GM08714 (cell line): ENCODE data around the gene MAPK13.
"Not testable (repeated sequence)": the region's sequence is repeated elsewhere in the genome, so short reads cannot be mapped to it uniquely, and the experiment has no call there.

ENCODE experiments used
- H3K4me3 ChIP-seq: fragments of 200-500 bp; sonication (Bioruptor generic); 2 replicates; pipeline ENCODE4 v1.5.1; 2014; ENCODE audit warnings: mild to moderate bottlenecking, low read length, inconsistent platforms
- ZNF274 ChIP-seq: IDR thresholded peaks from 2 replicates; pipeline ENCODE4 v1.6.1; 2012; ENCODE audit warnings: mild to moderate bottlenecking, low read depth, low read length

Gene MAPK13

GRCh38 chr6:36120539-36120938 is 9.8 kb upstream of the MAPK13 start:
- H3K4me3 ChIP-seq, result no peak overlapping the region
- TF ChIP-seq ZNF274, result no peak

DNA sequence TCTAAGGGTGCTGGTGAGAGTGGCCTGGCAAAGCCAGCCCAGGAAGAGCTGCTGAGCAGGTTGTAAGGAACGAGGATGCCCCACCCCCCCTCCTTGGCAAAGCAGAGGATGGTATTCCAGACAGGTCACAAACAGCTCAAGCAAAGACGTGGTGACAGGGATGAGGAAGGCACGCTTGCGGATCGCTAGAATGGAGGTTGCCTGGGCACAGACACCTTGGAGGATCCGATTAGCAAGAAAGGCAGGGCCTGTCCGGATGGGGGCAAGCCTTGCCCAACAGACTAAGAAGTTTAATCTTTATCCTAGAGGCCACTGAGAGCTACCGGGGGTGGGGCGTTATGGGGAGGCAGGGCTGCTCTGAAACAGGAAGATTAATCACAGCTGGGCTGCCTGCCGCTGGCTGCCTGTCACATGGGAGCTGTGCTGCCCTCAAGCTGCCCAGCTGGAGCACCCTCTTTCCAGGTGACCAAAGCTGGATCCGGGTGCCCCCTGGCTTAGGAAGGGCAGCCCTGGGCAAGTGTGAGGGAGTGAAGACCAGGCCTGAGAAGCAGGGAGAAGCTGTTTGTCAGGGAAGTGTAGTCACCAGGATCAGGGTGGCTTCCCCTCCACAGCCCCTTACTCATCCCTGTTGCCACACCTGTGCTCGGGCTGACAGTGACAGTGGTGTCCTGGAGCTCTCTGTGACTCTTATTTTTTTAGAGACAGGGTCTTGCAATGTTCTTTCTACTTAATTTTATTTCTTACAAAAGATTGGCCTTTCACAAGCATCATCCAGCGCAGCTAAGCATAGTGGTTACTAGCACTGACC is 9.1 kb upstream of the MAPK13 start:
- no peak overlapping the region for H3K4me3 ChIP-seq

DNA sequence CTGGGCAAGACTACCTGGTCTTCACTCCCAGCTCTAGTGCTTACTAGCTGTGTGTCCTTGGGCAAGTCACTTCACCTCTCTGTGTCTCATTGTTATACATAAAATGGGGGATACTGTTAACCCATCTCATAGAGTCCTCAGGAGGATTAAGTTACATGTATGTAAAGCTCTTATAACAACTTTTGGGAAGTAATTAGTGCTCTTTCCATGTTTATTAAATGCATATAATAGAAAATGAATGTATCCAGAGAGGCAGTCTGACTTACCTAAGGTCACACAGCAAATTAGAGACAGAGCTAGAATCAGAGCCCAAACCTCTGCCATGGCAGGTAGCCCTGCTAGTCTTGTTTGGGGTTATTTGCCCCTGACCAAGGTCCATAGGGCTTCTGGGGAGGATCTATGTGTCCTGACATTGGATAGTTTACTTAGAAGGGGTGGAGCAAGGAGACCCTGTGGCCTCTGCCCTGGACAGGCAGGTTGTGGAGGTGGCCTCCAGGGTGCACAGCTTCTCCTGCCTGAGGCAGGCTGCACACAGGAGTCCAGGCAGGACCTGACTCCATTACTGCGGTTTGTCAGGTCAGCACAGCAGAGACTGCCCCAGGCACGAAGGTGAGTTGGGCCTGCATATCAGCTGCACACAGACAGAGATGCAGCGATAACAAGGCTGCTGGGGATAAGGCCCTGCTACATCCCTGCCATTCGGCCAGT is 8.4 kb upstream of the MAPK13 start:
- no peak overlapping the region for H3K4me3 ChIP-seq
- no peak for TF ChIP-seq ZNF274

More for the DNA sequence above, 9.1 kb upstream of the MAPK13 start:
- no peak for TF ChIP-seq ZNF274

DNA sequence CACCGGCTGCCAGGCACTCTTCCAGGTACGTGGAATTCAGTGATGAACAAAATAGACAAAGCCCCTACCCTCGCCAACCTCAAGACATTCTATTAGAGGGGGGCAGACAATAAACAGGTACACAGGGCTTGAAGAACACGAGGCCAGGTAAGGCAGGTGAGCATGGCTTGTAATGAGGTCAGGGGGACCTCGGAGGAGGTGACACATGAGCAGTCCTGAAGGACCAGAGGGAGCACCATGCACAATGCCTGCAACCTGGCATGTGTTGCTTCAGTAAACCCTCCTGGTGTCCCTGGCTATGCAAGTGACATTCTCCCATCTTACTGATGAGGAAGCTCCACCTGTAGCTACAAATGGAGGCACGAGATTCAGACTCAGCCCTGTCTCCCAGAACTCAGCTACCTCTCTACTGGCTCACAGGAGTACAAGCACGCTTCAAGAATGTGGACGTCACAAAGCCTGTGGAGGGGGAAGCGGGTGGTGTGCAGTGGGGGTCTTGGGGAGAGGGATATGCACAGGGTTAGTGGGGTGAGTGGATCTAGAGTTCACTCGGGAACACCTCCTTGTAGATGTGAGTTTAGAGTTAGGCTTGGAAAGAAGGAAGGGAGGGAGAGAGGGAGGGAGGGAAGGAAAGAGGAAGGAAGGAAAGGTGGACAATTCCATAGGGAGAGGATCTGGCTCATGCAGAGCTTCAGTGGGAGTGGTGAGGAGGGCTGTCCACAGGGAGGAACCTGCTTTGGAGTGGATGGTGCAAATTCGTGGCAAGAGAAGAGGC is 7.6 kb upstream of the MAPK13 start:
- no peak for TF ChIP-seq ZNF274
- no peak overlapping the region for H3K4me3 ChIP-seq

GRCh38 chr6:36123270-36124139 is 6.8 kb upstream of the MAPK13 start:
- TF ChIP-seq ZNF274, result no peak
- no peak overlapping the region for H3K4me3 ChIP-seq

DNA sequence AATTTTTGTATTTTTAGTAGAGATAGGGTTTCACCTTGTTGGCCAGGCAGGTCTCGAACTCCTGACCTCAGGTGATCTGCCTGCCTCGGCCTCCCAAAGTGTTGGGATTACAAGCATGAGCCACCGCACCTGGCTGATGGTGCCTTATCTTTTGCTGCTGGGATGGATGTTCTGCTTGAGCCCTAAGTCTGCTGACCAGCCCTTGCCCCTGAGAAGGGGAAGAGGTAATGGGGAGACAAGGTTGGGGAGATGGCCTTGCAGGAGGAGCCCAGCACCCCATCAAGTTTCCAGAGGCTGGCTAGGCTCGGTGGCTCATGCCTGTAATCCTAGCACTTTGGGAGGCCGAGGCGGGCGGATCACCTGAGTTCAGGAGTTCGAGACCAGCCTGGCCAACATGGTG is 6.0 kb upstream of the MAPK13 start:
- not testable (repeated sequence) for H3K4me3 ChIP-seq

DNA sequence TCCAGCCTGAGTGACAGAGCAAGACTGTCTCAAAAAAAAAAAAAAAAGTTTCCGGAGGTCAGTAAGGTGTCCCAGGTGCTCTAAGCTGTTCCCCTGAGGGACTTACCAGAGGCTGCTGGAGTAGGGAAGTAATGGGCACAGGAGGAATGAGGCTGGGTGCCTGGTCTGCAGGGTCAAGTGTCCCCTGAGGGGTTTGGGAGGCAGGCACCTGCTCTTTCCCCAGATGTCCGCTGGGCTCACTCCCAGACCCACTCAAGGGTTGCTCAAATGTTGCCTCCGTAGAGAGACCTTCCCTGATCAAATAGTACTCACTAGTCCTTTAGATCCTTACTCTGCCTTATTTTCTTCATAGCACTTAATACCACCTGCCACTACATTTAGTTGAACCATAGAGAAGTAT is 5.4 kb upstream of the MAPK13 start:
- no peak overlapping the region for H3K4me3 ChIP-seq
- TF ChIP-seq ZNF274, result no peak

GRCh38 chr6:36125575-36125974 is 4.7 kb upstream of the MAPK13 start:
- no peak for TF ChIP-seq ZNF274
- no peak overlapping the region for H3K4me3 ChIP-seq

GRCh38 chr6:36126121-36126520 is 4.2 kb upstream of the MAPK13 start:
- TF ChIP-seq ZNF274, result no peak
- no peak overlapping the region for H3K4me3 ChIP-seq

DNA sequence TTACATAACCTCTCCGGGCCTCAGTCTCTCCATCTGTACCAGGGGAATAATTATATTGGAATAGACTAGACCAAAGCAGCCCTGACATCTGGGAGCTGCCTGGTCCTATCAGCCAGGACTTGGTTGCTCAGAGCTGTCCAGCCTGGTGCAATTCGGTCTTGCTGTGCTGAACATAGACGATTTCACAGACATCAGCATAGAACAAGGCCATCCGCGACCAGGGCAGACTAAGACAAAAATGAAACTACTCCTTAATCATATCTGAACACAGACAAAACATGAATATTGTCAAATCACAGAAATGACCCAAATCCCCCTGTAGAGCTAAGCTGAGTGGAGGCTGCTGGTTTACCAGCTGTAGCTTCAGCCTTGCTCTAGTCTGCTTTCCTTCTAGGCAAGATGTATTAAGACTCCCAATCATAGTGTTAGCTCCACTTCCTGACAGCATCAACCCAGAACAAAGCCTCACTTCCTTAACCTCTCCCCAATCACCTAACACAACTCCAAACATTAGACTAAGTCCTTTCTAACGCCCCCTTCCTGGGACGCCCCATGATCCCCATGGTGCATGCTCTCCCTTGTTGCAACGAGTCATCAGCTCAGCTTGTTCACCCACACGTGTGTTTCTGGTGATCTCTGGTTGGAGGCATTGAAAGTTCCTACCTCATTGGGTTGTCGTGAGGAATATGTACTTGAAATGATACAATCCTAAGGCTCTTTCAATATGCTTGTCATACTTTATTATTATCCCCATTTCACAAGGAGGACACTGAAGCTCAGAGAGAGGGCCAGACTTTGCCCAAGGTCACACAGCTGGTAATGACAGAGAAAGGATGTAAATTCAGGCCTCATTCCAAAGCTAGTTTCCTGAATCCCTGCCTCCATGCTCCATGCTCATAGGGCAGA is 3.5 kb upstream of the MAPK13 start:
- no peak overlapping the region for H3K4me3 ChIP-seq
- TF ChIP-seq ZNF274, result no peak

GRCh38 chr6:36127462-36128016 is 2.8 kb upstream of the MAPK13 start:
- no peak for TF ChIP-seq ZNF274
- no peak overlapping the region for H3K4me3 ChIP-seq

- no peak overlapping the region for H3K4me3 ChIP-seq
Observed at GRCh38 chr6:36128073-36128472, 2.2 kb upstream of the MAPK13 start.

DNA sequence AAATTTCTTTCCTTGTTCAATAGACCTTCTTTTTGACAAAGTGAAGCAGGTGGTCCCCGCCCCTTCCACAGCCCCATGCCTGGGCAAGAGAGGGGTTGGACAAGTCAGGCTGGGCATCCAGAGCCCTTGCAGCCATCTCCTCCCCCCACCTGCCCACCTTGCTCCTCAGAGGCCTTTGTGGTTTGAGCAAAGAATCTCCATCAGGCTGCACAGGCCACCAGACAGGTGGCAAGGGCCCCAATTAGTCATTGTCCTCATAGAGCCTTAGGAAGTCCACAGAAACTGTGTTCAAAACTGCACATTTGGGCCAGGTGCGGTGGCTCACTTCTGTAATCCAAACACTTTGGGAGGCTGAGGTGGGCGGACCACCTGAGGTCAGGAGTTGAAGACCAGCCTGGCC is 1.5 kb upstream of the MAPK13 start:
- H3K4me3 ChIP-seq, result no peak overlapping the region
- no peak for TF ChIP-seq ZNF274

More at GRCh38 chr6:36128073-36128472, 2.2 kb upstream of the MAPK13 start:
- TF ChIP-seq ZNF274, result no peak

- H3K4me3 ChIP-seq, result not testable (repeated sequence)
Observed at GRCh38 chr6:36129334-36129733, 979 bp upstream of the MAPK13 start.
